Neural cell (in vitro differentiated cells): Measurements from ENCODE around the gene FANCI. TPM values are rescaled to one million over a fixed set of nuclear protein-coding genes. Genes with fewer than 3 reads are reported as not detected.
"Not testable (repeated sequence)": the region's sequence is repeated elsewhere in the genome, so short reads cannot be mapped to it uniquely, and the experiment has no call there.

ENCODE experiments used
- H2AFZ ChIP-seq: fragments of 200-600, 300-800 bp; sonication (generic), shearing (Covaris generic); 2 replicates; pipeline ENCODE4 v1.6.0; 2014; ENCODE audit warnings: low read depth, mild to moderate bottlenecking, antibody characterized with exemption, low read length, moderate library complexity
- H3F3A ChIP-seq: fragments of 200-600 bp; shearing (Covaris generic); 2 replicates; pipeline ENCODE4 v1.6.1; 2016; ENCODE audit warnings: mild to moderate bottlenecking, moderate library complexity, mixed read lengths, antibody characterized with exemption, low read length; ENCODE audit not compliant: insufficient read depth, poor library complexity, severe bottlenecking
- H3K27ac ChIP-seq: fragments of 200-600, 300-800 bp; sonication (generic), shearing (Covaris generic); 2 replicates; pipeline ENCODE4 v1.5.1; 2014; ENCODE audit warnings: mild to moderate bottlenecking, low read length, moderate library complexity
- H3K27me3 ChIP-seq: fragments of 300-800, 200-600 bp; sonication (generic), shearing (Covaris generic); 2 replicates; pipeline ENCODE4 v1.6.0; 2014; ENCODE audit warnings: mild to moderate bottlenecking, low read depth, low read length, moderate library complexity; ENCODE audit not compliant: insufficient read depth
- H3K36me3 ChIP-seq: fragments of 300-800, 200-600 bp; sonication (generic), shearing (Covaris generic); 2 replicates; pipeline ENCODE4 v1.5.1; 2014; ENCODE audit warnings: mild to moderate bottlenecking, antibody characterized with exemption, low read length, moderate library complexity; ENCODE audit not compliant: insufficient read depth
- H3K4me2 ChIP-seq: fragments of 300-800, 200-600 bp; sonication (generic), shearing (Covaris generic); 2 replicates; pipeline ENCODE4 v1.6.0; 2014; ENCODE audit warnings: mild to moderate bottlenecking, low read length
- H3K4me3 ChIP-seq: fragments of 300-800, 200-600 bp; sonication (generic), shearing (Covaris generic); 2 replicates; pipeline ENCODE4 v1.5.1; 2014; ENCODE audit warnings: mild to moderate bottlenecking, low read length, moderate library complexity
- H3K79me2 ChIP-seq: fragments of 200-600 bp; shearing (Covaris generic); replicated peaks from 2 replicates; pipeline ENCODE4 v1.6.0; 2014; ENCODE audit warnings: mild to moderate bottlenecking, low read length, moderate library complexity; ENCODE audit not compliant: insufficient read depth
- H3K9ac ChIP-seq: fragments of 300-800, 200-600 bp; sonication (generic), shearing (Covaris generic); 2 replicates; pipeline ENCODE4 v1.6.1; 2016; ENCODE audit warnings: mild to moderate bottlenecking, low read length, mixed read lengths
- H3K9me2 ChIP-seq: fragments of 200-600 bp; shearing (Covaris generic); 2 replicates; pipeline ENCODE4 v1.6.1; 2016; ENCODE audit warnings: mild to moderate bottlenecking, low read length, mixed read lengths; ENCODE audit not compliant: insufficient read depth
- H3K9me3 ChIP-seq: fragments of 200-600, 300-800 bp; sonication (generic), shearing (Covaris generic); 2 replicates; pipeline ENCODE4 v1.6.1; 2016; ENCODE audit warnings: mild to moderate bottlenecking, mixed run types, low read length, moderate library complexity, mixed read lengths
- H4K20me1 ChIP-seq: fragments of 200-600 bp; shearing (Covaris generic); 2 replicates; pipeline ENCODE4 v1.6.1; 2016; ENCODE audit warnings: mild to moderate bottlenecking, mixed run types; ENCODE audit not compliant: insufficient read depth
- CTCF ChIP-seq: fragments of 450-650 bp; IDR thresholded peaks from 2 replicates; pipeline ENCODE4 v1.5.1; 2014; ENCODE audit warnings: antibody characterized with exemption, mild to moderate bottlenecking, moderate library complexity; ENCODE audit not compliant: poor library complexity, severe bottlenecking
- EP300 ChIP-seq: fragments of 450-650 bp; conservative IDR thresholded peaks from 2 replicates; pipeline ENCODE4 v1.6.1; 2014; ENCODE audit warnings: antibody characterized with exemption, mild to moderate bottlenecking, moderate library complexity; ENCODE audit not compliant: poor library complexity, severe bottlenecking
- EZH2 ChIP-seq: fragments of 200-600, 300-800 bp; shearing (Covaris generic), sonication (generic); IDR thresholded peaks from 2 replicates; pipeline ENCODE4 v1.6.1; 2014; ENCODE audit warnings: antibody characterized with exemption, low read length, borderline replicate concordance, mild to moderate bottlenecking; ENCODE audit not compliant: insufficient read depth, poor library complexity, severe bottlenecking
- MXI1 ChIP-seq: fragments of 450-650 bp; conservative IDR thresholded peaks from 2 replicates; pipeline ENCODE4 v1.6.1; 2014; ENCODE audit warnings: antibody characterized with exemption, mild to moderate bottlenecking; ENCODE audit not compliant: poor library complexity, severe bottlenecking
- POLR2AphosphoS5 ChIP-seq: IDR thresholded peaks from 2 replicates; pipeline ENCODE4 v1.6.1; 2012
- RAD21 ChIP-seq: fragments of 450-650 bp; conservative IDR thresholded peaks from 2 replicates; pipeline ENCODE4 v1.6.1; 2014; ENCODE audit warnings: antibody characterized with exemption, mild to moderate bottlenecking, moderate library complexity
- SMC3 ChIP-seq: fragments of 450-650 bp; conservative IDR thresholded peaks from 2 replicates; pipeline ENCODE4 v1.6.1; 2014; ENCODE audit warnings: antibody characterized with exemption, mild to moderate bottlenecking, moderate library complexity; ENCODE audit not compliant: poor library complexity
- TAF1 ChIP-seq: IDR thresholded peaks from 2 replicates; pipeline ENCODE4 v1.6.1; 2012; ENCODE audit warnings: low read depth
- polyA plus RNA-seq: library from polyadenylated mRNA; depleted of rRNA; stranded (reverse); fragments of >200 nt; gene quantifications from 2 replicates; pipeline ENCODE4 v1.2.3, GENCODE V29; 2014
- TF ChIP-seq, protein P1 (sequence below): IDR thresholded peaks from 2 replicates; pipeline ENCODE4 v1.6.1; 2012; ENCODE audit warnings: borderline replicate concordance

FANCI gene
- polyA plus RNA-seq, 1 donor from 2014 or later = 5.4 TPM

- H3K4me3 ChIP-seq, H3K79me2 ChIP-seq, H3K27me3 ChIP-seq, H2AFZ ChIP-seq, H3K9me3 ChIP-seq, H4K20me1 ChIP-seq, H3K9ac ChIP-seq, H3K36me3 ChIP-seq, H3K4me2 ChIP-seq, H3F3A ChIP-seq, H3K9me2 ChIP-seq, H3K27ac ChIP-seq: not testable (repeated sequence)
Measured at GRCh38 chr15:89239883-89240810, 3.6 kb upstream of the FANCI start.

DNA sequence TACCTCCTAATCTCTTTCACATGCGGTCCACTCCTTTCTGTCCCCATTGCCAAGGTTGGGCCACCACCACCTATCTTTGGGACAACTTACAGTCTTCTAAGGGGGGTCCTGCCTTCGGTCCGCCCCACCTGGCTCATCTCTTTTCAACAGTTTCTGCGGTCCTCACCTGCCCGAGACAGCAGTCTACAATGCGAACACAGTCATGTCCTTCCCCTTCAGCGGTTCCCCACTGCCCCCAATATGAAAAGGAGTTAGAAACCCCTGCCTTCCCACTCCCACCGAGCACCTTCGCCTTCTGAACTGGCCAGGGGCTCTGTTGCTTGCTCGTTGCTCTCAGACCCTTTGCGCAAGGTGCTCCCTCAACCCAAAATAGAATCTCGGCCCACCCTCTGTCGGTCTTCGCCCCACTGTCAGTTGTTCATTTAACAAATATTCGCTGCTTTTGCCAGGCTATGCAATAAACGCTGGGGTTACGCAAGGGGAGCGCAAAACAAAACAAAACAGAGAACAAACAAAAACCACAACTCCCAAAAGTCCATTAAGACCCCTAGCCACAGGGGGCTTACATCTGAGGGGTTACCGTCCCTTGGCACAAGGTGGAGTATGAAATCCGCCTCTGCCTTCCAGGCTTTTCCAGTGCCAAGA lies 611 bp upstream of the FANCI start:
- H2AFZ ChIP-seq = peak overlapping the region; percentile 66
- no peaks in the 10 kb centered on the region for H3K9me2 ChIP-seq
- H3K79me2 ChIP-seq = peaks cover 15% of the 10 kb centered on the region
- H3F3A ChIP-seq = no peaks in the 10 kb centered on the region
- H3K4me2 ChIP-seq = no peak overlapping the region
- H3K27me3 ChIP-seq = no peaks in the 10 kb centered on the region
- TF ChIP-seq EP300 (no peak), POLR2AphosphoS5 (no peak)
- peak overlapping the region; percentile 66 for H3K9ac ChIP-seq
- H3K9me3 ChIP-seq = no peaks in the 10 kb centered on the region
- H3K27ac ChIP-seq = no peak overlapping the region
- no peaks in the 10 kb centered on the region for H4K20me1 ChIP-seq
- H3K36me3 ChIP-seq = no peaks in the 10 kb centered on the region
- peak overlapping the region; percentile 88 for H3K4me3 ChIP-seq

DNA sequence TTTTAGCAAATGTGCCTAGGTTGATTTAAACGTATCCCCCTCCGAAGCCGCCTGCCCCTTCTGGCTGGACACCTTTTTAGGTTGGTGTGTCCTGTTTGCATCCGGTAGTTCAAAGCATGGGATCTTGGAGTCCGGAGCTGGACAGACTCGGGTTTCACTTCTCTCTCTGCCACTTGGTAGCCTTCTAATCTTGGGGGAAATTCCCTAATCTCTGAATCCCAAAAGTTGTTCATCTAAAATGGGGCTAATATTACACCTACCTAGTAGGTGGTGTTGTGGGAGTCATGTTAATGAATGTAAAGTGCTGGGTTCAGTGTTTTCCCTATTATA lies 760 bp downstream of the FANCI start:
- Histone ChIP-seq H3K4me2 (peak overlapping the region; percentile 65), H3K79me2 (peaks cover 15% of the 10 kb centered on the region), H3K36me3 (no peaks in the 10 kb centered on the region), H3K27me3 (no peaks in the 10 kb centered on the region), H3K9ac (peak overlapping the region; percentile 25), H3K9me3 (no peaks in the 10 kb centered on the region), H4K20me1 (no peaks in the 10 kb centered on the region), H2AFZ (peak overlapping the region; percentile 49), H3F3A (no peaks in the 10 kb centered on the region), H3K4me3 (peak overlapping the region; percentile 88), H3K27ac (no peak overlapping the region), H3K9me2 (no peaks in the 10 kb centered on the region)
- no peak for TF ChIP-seq CTCF
- no peak for TF ChIP-seq POLR2AphosphoS5
- TF ChIP-seq EZH2 = no peak
- no peak for TF ChIP-seq MXI1
- TF ChIP-seq RAD21 = no peak
- no peak for TF ChIP-seq SMC3
- TF ChIP-seq TAF1 = no peak
- TF ChIP-seq, protein P1, sequence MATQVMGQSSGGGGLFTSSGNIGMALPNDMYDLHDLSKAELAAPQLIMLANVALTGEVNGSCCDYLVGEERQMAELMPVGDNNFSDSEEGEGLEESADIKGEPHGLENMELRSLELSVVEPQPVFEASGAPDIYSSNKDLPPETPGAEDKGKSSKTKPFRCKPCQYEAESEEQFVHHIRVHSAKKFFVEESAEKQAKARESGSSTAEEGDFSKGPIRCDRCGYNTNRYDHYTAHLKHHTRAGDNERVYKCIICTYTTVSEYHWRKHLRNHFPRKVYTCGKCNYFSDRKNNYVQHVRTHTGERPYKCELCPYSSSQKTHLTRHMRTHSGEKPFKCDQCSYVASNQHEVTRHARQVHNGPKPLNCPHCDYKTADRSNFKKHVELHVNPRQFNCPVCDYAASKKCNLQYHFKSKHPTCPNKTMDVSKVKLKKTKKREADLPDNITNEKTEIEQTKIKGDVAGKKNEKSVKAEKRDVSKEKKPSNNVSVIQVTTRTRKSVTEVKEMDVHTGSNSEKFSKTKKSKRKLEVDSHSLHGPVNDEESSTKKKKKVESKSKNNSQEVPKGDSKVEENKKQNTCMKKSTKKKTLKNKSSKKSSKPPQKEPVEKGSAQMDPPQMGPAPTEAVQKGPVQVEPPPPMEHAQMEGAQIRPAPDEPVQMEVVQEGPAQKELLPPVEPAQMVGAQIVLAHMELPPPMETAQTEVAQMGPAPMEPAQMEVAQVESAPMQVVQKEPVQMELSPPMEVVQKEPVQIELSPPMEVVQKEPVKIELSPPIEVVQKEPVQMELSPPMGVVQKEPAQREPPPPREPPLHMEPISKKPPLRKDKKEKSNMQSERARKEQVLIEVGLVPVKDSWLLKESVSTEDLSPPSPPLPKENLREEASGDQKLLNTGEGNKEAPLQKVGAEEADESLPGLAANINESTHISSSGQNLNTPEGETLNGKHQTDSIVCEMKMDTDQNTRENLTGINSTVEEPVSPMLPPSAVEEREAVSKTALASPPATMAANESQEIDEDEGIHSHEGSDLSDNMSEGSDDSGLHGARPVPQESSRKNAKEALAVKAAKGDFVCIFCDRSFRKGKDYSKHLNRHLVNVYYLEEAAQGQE = no peak
- TF ChIP-seq EP300 = no peak
